Measurements from ENCODE around the gene ENOSF1.

DNA sequence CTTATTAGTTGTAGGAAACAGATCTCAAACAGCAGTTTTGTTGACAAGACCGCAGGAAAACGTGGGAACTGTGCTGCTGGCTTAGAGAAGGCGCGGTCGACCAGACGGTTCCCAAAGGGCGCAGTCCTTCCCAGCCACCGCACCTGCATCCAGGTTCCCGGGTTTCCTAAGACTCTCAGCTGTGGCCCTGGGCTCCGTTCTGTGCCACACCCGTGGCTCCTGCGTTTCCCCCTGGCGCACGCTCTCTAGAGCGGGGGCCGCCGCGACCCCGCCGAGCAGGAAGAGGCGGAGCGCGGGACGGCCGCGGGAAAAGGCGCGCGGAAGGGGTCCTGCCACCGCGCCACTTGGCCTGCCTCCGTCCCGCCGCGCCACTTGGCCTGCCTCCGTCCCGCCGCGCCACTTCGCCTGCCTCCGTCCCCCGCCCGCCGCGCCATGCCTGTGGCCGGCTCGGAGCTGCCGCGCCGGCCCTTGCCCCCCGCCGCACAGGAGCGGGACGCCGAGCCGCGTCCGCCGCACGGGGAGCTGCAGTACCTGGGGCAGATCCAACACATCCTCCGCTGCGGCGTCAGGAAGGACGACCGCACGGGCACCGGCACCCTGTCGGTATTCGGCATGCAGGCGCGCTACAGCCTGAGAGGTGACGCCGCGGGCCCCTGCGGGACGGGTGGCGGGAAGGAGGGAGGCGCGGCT is 55.0 kb downstream of the ENOSF1 start, which contains the start of gene TYMS:
- TF ChIP-seq EP300 (IDR thresholded peaks at IDR 0.05) (no peak), POLR2AphosphoS5 (IDR thresholded peaks at IDR 0.05) (no peak)
